ENCODE measurements around the gene OR6C1. TPM values are rescaled to one million over a fixed set of nuclear protein-coding genes. Genes with fewer than 3 reads are reported as not detected.
"Not testable (repeated sequence)": the region's sequence is repeated elsewhere in the genome, so short reads cannot be mapped to it uniquely, and the experiment has no call there.

Gene OR6C1
- not detected for polyA plus RNA-seq (ENCODE audit: insufficient read length in 10 of 10)
- long read RNA-seq, donor 1: 0 reads
- long read RNA-seq, donor 2: 0 reads
- long read RNA-seq, donor 3: 0 reads
- long read RNA-seq, donor 4: 0 reads
- long read RNA-seq, donor 5: 0 reads
- long read RNA-seq, donor 6: 0 reads
- long read RNA-seq, donor 7: 0 reads
- long read RNA-seq, donor 8: 0 reads
- long read RNA-seq, donor 9: 0 reads

GRCh38 chr12:55314043-55314442 is at the start of gene OR6C1:
OR6C1 (plus strand) TSS chr12:55314343; CDS start chr12:55320600, 6,257 bp downstream.
- no peak for DNase-seq

GRCh38 chr12:55280991-55281390 is 33.2 kb upstream of the OR6C1 start:
- DNase-seq: no peak

- no peak for DNase-seq
Measured at GRCh38 chr12:55289999-55290398, 24.1 kb upstream of the OR6C1 start.

GRCh38 chr12:55296469-55296868 is 17.7 kb upstream of the OR6C1 start, which contains the start of gene OR6C6:
OR6C6 (minus strand) TSS chr12:55296569; CDS start chr12:55295232, 1,337 bp downstream.
- DNase-seq: no peak

- DNase-seq: no peak
Measured at GRCh38 chr12:55320201-55320600, 6.1 kb downstream of the OR6C1 start.

- DNase-seq: not testable (repeated sequence)
Measured at GRCh38 chr12:55325801-55326200, 11.7 kb downstream of the OR6C1 start.

GRCh38 chr12:55330446-55330845 is 16.3 kb downstream of the OR6C1 start, which contains the start of gene OR6C3:
OR6C3 (plus strand) TSS chr12:55330746; CDS start chr12:55331701, 955 bp downstream.
- DNase-seq: no peak

GRCh38 chr12:55336002-55336401 is 21.9 kb downstream of the OR6C1 start:
- DNase-seq: no peak

GRCh38 chr12:55355338-55355737 is 41.2 kb downstream of the OR6C1 start:
- DNase-seq: not testable (repeated sequence)

- DNase-seq: no peak
Measured at GRCh38 chr12:55362675-55363074, 48.5 kb downstream of the OR6C1 start, which contains the start of gene OR6C75. OR6C75 (plus strand) TSS chr12:55362975; CDS start chr12:55365111, 2,136 bp downstream.

- no peak for DNase-seq
Measured at GRCh38 chr12:55365086-55365485, 50.9 kb downstream of the OR6C1 start.

Other genes starting within 250 kb of the OR6C1 start
- gene OR9K2, start 187.9 kb upstream of the OR6C1 start, polyA plus RNA-seq (ENCODE audit: insufficient read length in 10 of 10): not detected
- gene OR10A7, start 93.3 kb upstream of the OR6C1 start, polyA plus RNA-seq (ENCODE audit: insufficient read length in 10 of 10): not detected
- gene OR6C74, start 69.7 kb upstream of the OR6C1 start, polyA plus RNA-seq (ENCODE audit: insufficient read length in 10 of 10): not detected
- gene OR6C6, start 17.8 kb upstream of the OR6C1 start, polyA plus RNA-seq (ENCODE audit: insufficient read length in 10 of 10): under 1 TPM in 1 of 10 donors, not detected in 9; 0.18 TPM
- not detected for gene OR6C3, start 16.4 kb downstream of the OR6C1 start, polyA plus RNA-seq (ENCODE audit: insufficient read length in 10 of 10)
- gene OR6C75, start 48.6 kb downstream of the OR6C1 start, polyA plus RNA-seq (ENCODE audit: insufficient read length in 10 of 10): under 1 TPM in 1 of 10 donors, not detected in 9; 0.09 TPM
- not detected for gene OR6C65, start 86.2 kb downstream of the OR6C1 start, polyA plus RNA-seq (ENCODE audit: insufficient read length in 10 of 10)
- gene OR6C76, start 111.9 kb downstream of the OR6C1 start, polyA plus RNA-seq (ENCODE audit: insufficient read length in 10 of 10): not detected
- not detected for gene OR6C2, start 129.7 kb downstream of the OR6C1 start, polyA plus RNA-seq (ENCODE audit: insufficient read length in 10 of 10)
- not detected for gene OR6C70, start 155.8 kb downstream of the OR6C1 start, polyA plus RNA-seq (ENCODE audit: insufficient read length in 10 of 10)
- not detected for gene OR6C68, start 178.0 kb downstream of the OR6C1 start, polyA plus RNA-seq (ENCODE audit: insufficient read length in 10 of 10)
- gene OR6C4, start 235.3 kb downstream of the OR6C1 start, polyA plus RNA-seq (ENCODE audit: insufficient read length in 10 of 10): not detected

All from muscle of back (tissue), 13 donors.